ENCODE results near the gene IFT20.

- peak in 1 of 3 donors; percentile 16 for TF ChIP-seq CTCF (IDR thresholded peaks at IDR 0.05)
- TF ChIP-seq POLR2A (IDR thresholded peaks at IDR 0.05): no peak
These were observed 34.9 kb upstream of the IFT20 start, which contains the start of gene VTN for GRCh38 chr17:28370035-28370743.

All from lower leg skin (tissue), 3 donors.